GM20000 (cell line): ENCODE results near the gene ACRBP.

Source experiments
- DNase-seq: peaks from one replicate; pipeline ENCODE4 v3.0.0; 2012; ENCODE audit warnings: low spot score
- CTCF ChIP-seq: IDR thresholded peaks from 2 replicates; pipeline ENCODE4 v1.5.1; 2012; ENCODE audit warnings: mild to moderate bottlenecking, control low read depth; ENCODE audit errors: extremely low read depth, missing control alignments

The ACRBP gene

DNA sequence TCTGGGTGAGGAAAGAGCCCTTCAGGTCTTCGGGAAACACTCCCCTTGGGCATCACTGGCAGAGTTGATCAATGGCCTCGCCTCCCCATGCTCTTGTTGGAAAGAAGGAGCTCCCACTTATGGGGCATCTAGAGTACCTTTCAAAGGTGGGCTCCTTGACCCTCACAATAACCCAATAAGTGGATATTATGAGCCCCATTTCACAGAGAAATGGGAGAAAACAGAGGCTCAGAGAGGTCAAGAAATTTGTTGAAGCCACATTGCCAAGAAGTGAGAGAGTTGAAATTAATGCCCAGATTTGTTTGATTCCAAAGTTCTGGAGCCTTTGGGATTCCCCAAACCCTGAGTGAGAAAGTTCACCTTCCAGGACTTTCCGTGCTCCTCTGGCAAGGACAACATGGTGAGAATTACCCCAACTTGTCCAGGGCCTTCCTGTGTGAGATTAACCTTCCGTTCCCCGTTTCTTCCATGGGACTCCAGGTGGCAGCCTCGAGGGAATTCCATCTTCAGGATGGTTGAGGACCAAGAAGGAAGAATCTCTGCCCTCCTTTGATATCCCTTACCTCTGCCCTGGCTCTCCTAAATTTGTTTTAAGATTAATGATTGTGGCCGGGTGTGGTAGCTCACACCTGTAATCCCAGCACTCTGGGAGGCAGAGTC lies 32.6 kb downstream of the ACRBP start:
- no peak for TF ChIP-seq CTCF
- no peak for DNase-seq

- peak; percentile 11 for TF ChIP-seq CTCF
Observed at GRCh38 chr12:6613776-6614512, 33.3 kb downstream of the ACRBP start.

GRCh38 chr12:6613015-6613775 lies 34.0 kb downstream of the ACRBP start:
- no peak for DNase-seq
- TF ChIP-seq CTCF: no peak

More at GRCh38 chr12:6613776-6614512, 33.3 kb downstream of the ACRBP start:
- DNase-seq: peak; percentile 76

- no peak for TF ChIP-seq CTCF
- DNase-seq: no peak
Observed at GRCh38 chr12:6612652-6613014, 34.6 kb downstream of the ACRBP start.

DNA sequence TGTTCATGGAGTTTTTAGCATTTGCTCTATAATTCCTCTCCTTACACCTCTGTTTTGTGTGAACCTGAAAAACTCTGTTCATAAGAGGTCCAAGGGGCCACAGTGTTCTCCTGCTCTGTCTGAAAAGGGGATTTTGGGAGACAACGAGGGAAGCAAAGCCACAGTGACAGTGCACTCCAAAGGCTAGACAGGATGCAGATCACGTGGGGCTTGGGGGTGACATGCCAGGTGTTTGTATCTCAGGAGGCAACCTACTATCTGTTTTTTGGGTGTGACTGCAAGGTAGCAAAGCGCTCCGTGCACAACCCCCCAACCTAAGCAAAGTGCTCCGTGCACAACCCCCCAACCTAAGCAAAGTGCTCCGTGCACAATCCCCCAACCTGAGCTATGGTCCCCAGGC lies 35.0 kb downstream of the ACRBP start:
- TF ChIP-seq CTCF: no peak
- DNase-seq: no peak

DNA sequence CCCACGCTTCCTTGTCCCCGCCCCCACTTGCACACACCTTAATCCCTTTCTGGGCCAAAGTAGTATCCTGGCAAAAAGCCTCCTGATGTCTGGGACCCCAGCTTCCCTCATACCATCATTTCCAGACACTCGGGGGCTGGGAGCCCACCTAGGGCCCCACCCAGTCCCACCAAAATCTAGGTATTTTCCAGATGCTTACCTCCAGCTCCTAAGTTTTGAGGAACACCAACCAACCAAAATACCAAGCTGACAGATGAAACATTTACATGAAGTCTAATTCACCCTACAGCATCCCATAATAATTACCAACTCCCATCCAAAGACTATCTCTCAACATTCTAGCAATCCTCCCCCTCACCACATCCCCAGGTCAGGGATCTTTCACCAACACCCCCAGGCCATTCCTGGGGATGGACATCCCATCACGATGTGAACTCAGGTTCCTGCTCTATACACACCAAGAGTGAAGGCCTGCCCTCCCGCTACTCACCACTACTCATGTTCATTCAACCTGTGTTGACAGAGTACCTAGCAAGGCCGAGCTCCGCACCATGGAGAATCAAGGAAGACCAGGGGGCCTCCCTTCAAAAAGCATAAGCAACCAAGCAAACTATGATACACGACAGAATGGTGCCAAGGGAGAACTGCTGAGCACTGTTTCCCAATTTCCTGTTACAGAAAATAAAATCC lies 38.5 kb downstream of the ACRBP start:
- no peak for DNase-seq
- no peak for TF ChIP-seq CTCF
